Sigmoid colon (tissue), 7 donors: ENCODE measurements around the gene CEP44. TPM values are rescaled to one million over a fixed set of nuclear protein-coding genes. Genes with fewer than 3 reads are reported as not detected.
"Not testable (repeated sequence)": the region's sequence is repeated elsewhere in the genome, so short reads cannot be mapped to it uniquely, and the experiment has no call there.

Experiments
- DNase-seq: peaks from one replicate; pipeline ENCODE4 v3.0.0-alpha.2; 2019
- H3K27ac ChIP-seq, 4 donors: fragments of 200-600 bp; sonication (generic); one replicate each; pipeline ENCODE4 v1.5.1; 2016 to 2019; ENCODE audit warnings: mild to moderate bottlenecking in 1 of 4
- H3K27me3 ChIP-seq, 3 donors: fragments of 200-600 bp; sonication (generic); one replicate each; pipeline ENCODE4 v1.5.1; 2019; ENCODE audit warnings: mild to moderate bottlenecking in 1 of 3
- H3K36me3 ChIP-seq, 4 donors: fragments of 200-600 bp; sonication (generic); one replicate each; pipeline ENCODE4 v1.5.1; 2016 to 2019
- H3K4me1 ChIP-seq, 4 donors: fragments of 200-600 bp; sonication (generic); one replicate each; pipeline ENCODE4 v1.5.1; 2017 to 2019
- H3K4me3 ChIP-seq, 4 donors: fragments of 200-600 bp; sonication (generic); one replicate each; pipeline ENCODE4 v1.5.1; 2017 to 2019; ENCODE audit warnings: mild to moderate bottlenecking in 2 of 4, moderate library complexity in 1 of 4
- H3K9me3 ChIP-seq, 4 donors: fragments of 200-600 bp in 3 of 4; sonication (generic) in 3 of 4; one replicate each; pipeline versions ENCODE4 v1.5.1 to v1.6.1; 2013 to 2019
- CTCF ChIP-seq, 4 experiments: fragments of 450-650 bp in 3 of 4; fragments of 200-600 bp in 1 of 4; IDR thresholded peaks; one replicate each; pipeline ENCODE4 v1.5.1; 2016 to 2019; ENCODE audit warnings: antibody characterized with exemption in 4 of 4, mild to moderate bottlenecking in 3 of 4, moderate library complexity in 2 of 4
- EP300 ChIP-seq, 4 donors: sonication (generic); formaldehyde crosslinking; IDR thresholded peaks; one replicate each; pipeline ENCODE4 v1.6.1; 2017; ENCODE audit warnings: antibody characterized with exemption in 4 of 4
- POLR2A ChIP-seq, 2 donors: fragments of 450-650 bp; IDR thresholded peaks; one replicate each; pipeline ENCODE4 v1.6.1; 2016; ENCODE audit warnings: antibody characterized with exemption in 2 of 2, mild to moderate bottlenecking in 2 of 2, moderate library complexity in 2 of 2
- POLR2AphosphoS5 ChIP-seq, 4 donors: sonication (generic); formaldehyde crosslinking; IDR thresholded peaks; one replicate each; pipeline ENCODE4 v1.6.1; 2017; ENCODE audit warnings: antibody characterized with exemption in 4 of 4
- WGBS, 2 donors: extraction: QIAGEN DNeasy Blood & Tissue Kit; methylation state at CpG; one replicate each; pipeline ENCODE4 v1.1.7; 2013; 5-methylcytosine and 5-hydroxymethylcytosine counted together
- intact Hi-C: fragments of 100-400 bp; cut with DNase I; formaldehyde crosslinking; loops from one replicate; pipeline ENCODE4 v1.15.1; 2023
- polyA plus RNA-seq, 3 donors: library from polyadenylated mRNA; stranded (reverse); fragments of 200-250 nt; gene quantifications; one replicate each; pipeline ENCODE4 v1.2.3, GENCODE V29; 2013
- total RNA-seq, 4 donors: library from RNA; depleted of rRNA; stranded (reverse); fragments of >200 nt; gene quantifications; one replicate each; pipeline ENCODE4 v1.1.0, GENCODE V29; 2016
- donor health status: healthy with polysubstance abuse.
- donor health status: Bipolar disorder and iron deficiency.
- donor health status: healthy.

CEP44 gene
- total and polyA plus RNA-seq, 7 donors, result 3.9 to 47.4 (median 24.6) TPM

- 43 to 84% methylated on average over 2 of the region's 2 CpGs for WGBS, 2 donors
- no peak overlapping the region for H3K27ac ChIP-seq
- peaks cover 0 to 10% (median 2%) of the 10 kb centered on the region in 4 donors for H3K4me1 ChIP-seq
- no peaks in the 10 kb centered on the region for H3K36me3 ChIP-seq
- H3K9me3 ChIP-seq, result peaks cover 0 to 3% (median 0%) of the 10 kb centered on the region in 4 donors
- no peak for TF ChIP-seq POLR2AphosphoS5 (IDR thresholded peaks at IDR 0.05)
- no peak for TF ChIP-seq POLR2A (IDR thresholded peaks at IDR 0.05)
- TF ChIP-seq EP300 (IDR thresholded peaks at IDR 0.05), result no peak
- no peak for TF ChIP-seq CTCF (IDR thresholded peaks at IDR 0.05)
- no peak overlapping the region for H3K4me3 ChIP-seq
- H3K27me3 ChIP-seq, result no peaks in the 10 kb centered on the region
- no peak for DNase-seq
- intact Hi-C loops, result no loop called here
Measured at GRCh38 chr4:174362340-174362739, 78.6 kb downstream of the CEP44 start.

DNA sequence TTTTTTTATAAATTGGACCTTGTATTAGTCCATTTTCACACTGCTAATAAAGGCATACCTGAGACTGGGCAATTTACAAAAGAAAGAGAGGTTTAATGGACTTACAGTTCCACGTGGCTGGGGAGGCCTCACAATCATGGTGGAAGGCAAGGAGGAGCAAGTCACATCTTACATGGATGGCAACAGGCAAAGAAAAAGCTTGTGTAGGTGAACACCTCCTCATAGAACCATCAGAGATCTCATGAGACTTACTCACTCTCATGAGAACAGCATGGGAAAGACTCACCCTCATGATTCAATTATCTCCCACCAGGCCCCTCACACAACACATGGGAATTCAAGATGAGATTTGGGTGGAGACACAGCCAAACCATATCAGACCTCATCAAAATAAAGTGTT is 80.1 kb downstream of the CEP44 start:
- intact Hi-C loops, result loop anchor here (2.0 kb wide), 3 partner anchors 159 to 351 kb away; partner anchors contain the start of gene HPGD
- 57 to 78% methylated on average over 1 of the region's 1 CpG for WGBS, 2 donors
- DNase-seq, result not testable (repeated sequence)

GRCh38 chr4:174365018-174365587 is 81.4 kb downstream of the CEP44 start:
- 21 to 46% methylated on average over 2 of the region's 2 CpGs for WGBS, 2 donors
- no peak for DNase-seq
- intact Hi-C loops, result loop anchor here (2.0 to 5.0 kb wide), 4 partner anchors 158 to 1172 kb away; partner anchors contain the start of gene HPGD
- Histone ChIP-seq H3K4me3 (no peak overlapping the region), H3K27me3 (no peaks in the 10 kb centered on the region), H3K9me3 (no peaks in the 10 kb centered on the region), H3K4me1 (peaks cover 0 to 10% (median 2%) of the 10 kb centered on the region in 4 donors), H3K27ac (no peak overlapping the region), H3K36me3 (no peaks in the 10 kb centered on the region)
- TF ChIP-seq CTCF (IDR thresholded peaks at IDR 0.05), result peak in 3 of 4 experiments; percentile 24 to 43 (median 40)
- no peak for TF ChIP-seq POLR2A (IDR thresholded peaks at IDR 0.05)

More for the DNA sequence above, 80.1 kb downstream of the CEP44 start:
- not testable (repeated sequence) for H3K36me3 ChIP-seq, H3K27ac ChIP-seq, H3K27me3 ChIP-seq, H3K4me1 ChIP-seq, H3K9me3 ChIP-seq, H3K4me3 ChIP-seq

DNA sequence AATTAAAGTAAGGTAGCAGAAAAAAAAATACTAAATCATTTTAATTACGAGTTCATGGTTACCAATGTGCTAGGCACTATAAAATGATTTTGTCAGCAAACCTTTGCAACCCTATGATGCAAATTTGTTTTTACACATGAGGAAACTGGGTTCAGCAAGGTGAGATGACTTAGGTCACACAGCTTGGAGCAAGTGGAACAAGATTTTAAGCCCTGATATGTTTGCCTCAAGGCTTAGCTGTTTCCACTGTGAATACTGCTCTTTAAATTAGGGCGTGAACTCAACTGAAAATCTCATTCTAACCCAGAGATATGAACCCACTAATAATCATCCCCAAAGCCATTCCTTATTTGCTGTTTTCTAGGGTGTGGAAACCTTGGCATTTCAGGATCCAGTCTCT is 86.3 kb downstream of the CEP44 start:
- no peak overlapping the region for H3K4me3 ChIP-seq
- no peaks in the 10 kb centered on the region for H3K36me3 ChIP-seq
- peaks cover 0 to 10% (median 2%) of the 10 kb centered on the region in 4 donors for H3K4me1 ChIP-seq
- H3K27me3 ChIP-seq, result no peaks in the 10 kb centered on the region
- no peak for DNase-seq
- intact Hi-C loops, result loop anchor here (5.0 kb wide), 2 partner anchors 67 to 1167 kb away; no protein-coding TSS in a partner anchor
- no peak overlapping the region for H3K27ac ChIP-seq
- H3K9me3 ChIP-seq, result no peaks in the 10 kb centered on the region
- WGBS, 2 donors, result 73 to 86% methylated on average over 2 of the region's 2 CpGs
- TF ChIP-seq POLR2AphosphoS5 (IDR thresholded peaks at IDR 0.05) (no peak), POLR2A (IDR thresholded peaks at IDR 0.05) (no peak), CTCF (IDR thresholded peaks at IDR 0.05) (no peak), EP300 (IDR thresholded peaks at IDR 0.05) (no peak)

GRCh38 chr4:174373821-174374220 is 90.1 kb downstream of the CEP44 start:
- no peaks in the 10 kb centered on the region for H3K27me3 ChIP-seq
- H3K9me3 ChIP-seq, result no peaks in the 10 kb centered on the region
- no peak for DNase-seq
- H3K27ac ChIP-seq, result no peak overlapping the region
- intact Hi-C loops, result loop anchor here (5.0 kb wide), 1 partner anchor 63 kb away; no protein-coding TSS in a partner anchor
- no peaks in the 10 kb centered on the region for H3K36me3 ChIP-seq
- 57 to 88% methylated on average over 1 of the region's 1 CpG for WGBS, 2 donors
- TF ChIP-seq CTCF (IDR thresholded peaks at IDR 0.05) (no peak), POLR2A (IDR thresholded peaks at IDR 0.05) (no peak), EP300 (IDR thresholded peaks at IDR 0.05) (no peak), POLR2AphosphoS5 (IDR thresholded peaks at IDR 0.05) (no peak)
- no peaks in the 10 kb centered on the region for H3K4me1 ChIP-seq
- H3K4me3 ChIP-seq, result no peak overlapping the region
